ENCODE measurements around the gene PTX4. TPM values are rescaled to one million over a fixed set of nuclear protein-coding genes. Genes with fewer than 3 reads are reported as not detected.

The PTX4 gene
- total RNA-seq, 4 donors from 2014 or later, result not detected

GRCh38 chr16:1511662-1512569 is 23.2 kb upstream of the PTX4 start:
- H3K4me1 ChIP-seq, result peaks cover 0 to 27% (median 12%) of the 10 kb centered on the region in 3 donors
- DNase-seq, result no peak
- 72 to 83% methylated on average over 23 to 30 of the region's 30 CpGs for WGBS, 2 donors
- no peaks in the 10 kb centered on the region for H3K27me3 ChIP-seq
- intact Hi-C loops (cut with DNase I), result no loop called here
- H3K27ac ChIP-seq, result peak overlapping the region in 2 of 4 donors; percentile 20 to 25
- no peak overlapping the region for H3K4me3 ChIP-seq
- H3K9me3 ChIP-seq, result peaks cover 0 to 8% (median 0%) of the 10 kb centered on the region in 3 donors
- peaks cover 5 to 55% (median 5%) of the 10 kb centered on the region in 3 donors for H3K36me3 ChIP-seq
- TF ChIP-seq POLR2A (IDR thresholded peaks at IDR 0.05), result no peak
- TF ChIP-seq, protein P1, sequence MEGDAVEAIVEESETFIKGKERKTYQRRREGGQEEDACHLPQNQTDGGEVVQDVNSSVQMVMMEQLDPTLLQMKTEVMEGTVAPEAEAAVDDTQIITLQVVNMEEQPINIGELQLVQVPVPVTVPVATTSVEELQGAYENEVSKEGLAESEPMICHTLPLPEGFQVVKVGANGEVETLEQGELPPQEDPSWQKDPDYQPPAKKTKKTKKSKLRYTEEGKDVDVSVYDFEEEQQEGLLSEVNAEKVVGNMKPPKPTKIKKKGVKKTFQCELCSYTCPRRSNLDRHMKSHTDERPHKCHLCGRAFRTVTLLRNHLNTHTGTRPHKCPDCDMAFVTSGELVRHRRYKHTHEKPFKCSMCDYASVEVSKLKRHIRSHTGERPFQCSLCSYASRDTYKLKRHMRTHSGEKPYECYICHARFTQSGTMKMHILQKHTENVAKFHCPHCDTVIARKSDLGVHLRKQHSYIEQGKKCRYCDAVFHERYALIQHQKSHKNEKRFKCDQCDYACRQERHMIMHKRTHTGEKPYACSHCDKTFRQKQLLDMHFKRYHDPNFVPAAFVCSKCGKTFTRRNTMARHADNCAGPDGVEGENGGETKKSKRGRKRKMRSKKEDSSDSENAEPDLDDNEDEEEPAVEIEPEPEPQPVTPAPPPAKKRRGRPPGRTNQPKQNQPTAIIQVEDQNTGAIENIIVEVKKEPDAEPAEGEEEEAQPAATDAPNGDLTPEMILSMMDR (IDR thresholded peaks at IDR 0.05), result no peak

- Histone ChIP-seq H3K9me3 (peaks cover 0 to 8% (median 0%) of the 10 kb centered on the region in 3 donors), H3K4me3 (no peak overlapping the region), H3K4me1 (peaks cover 0 to 27% (median 12%) of the 10 kb centered on the region in 3 donors), H3K36me3 (peaks cover 5 to 65% (median 5%) of the 10 kb centered on the region in 3 donors), H3K27ac (no peak overlapping the region), H3K27me3 (no peaks in the 10 kb centered on the region)
- TF ChIP-seq, protein P1 (IDR thresholded peaks at IDR 0.05), result no peak
- no peak for TF ChIP-seq POLR2A (IDR thresholded peaks at IDR 0.05)
- intact Hi-C loops (cut with DNase I), result no loop called here
- DNase-seq, result no peak
- WGBS, 2 donors, result 70 to 85% methylated on average over 2 to 4 of the region's 26 CpGs
These were observed 22.2 kb upstream of the PTX4 start for GRCh38 chr16:1510941-1511351.

GRCh38 chr16:1510272-1510671 is 21.5 kb upstream of the PTX4 start:
- no peak for TF ChIP-seq POLR2A (IDR thresholded peaks at IDR 0.05)
- TF ChIP-seq, protein P1 (IDR thresholded peaks at IDR 0.05), result no peak
- Histone ChIP-seq H3K4me3 (no peak overlapping the region), H3K4me1 (peaks cover 0 to 27% (median 12%) of the 10 kb centered on the region in 3 donors), H3K27ac (peak overlapping the region; percentile 6 to 59 (median 34)), H3K27me3 (no peaks in the 10 kb centered on the region), H3K9me3 (peaks cover 0 to 8% (median 0%) of the 10 kb centered on the region in 3 donors), H3K36me3 (peaks cover 5 to 72% (median 5%) of the 10 kb centered on the region in 3 donors)
- DNase-seq, result no peak
- 76 to 93% methylated on average over 3 of the region's 10 CpGs for WGBS, 2 donors
- intact Hi-C loops (cut with DNase I), result no loop called here

GRCh38 chr16:1509307-1510221 is 20.8 kb upstream of the PTX4 start:
- DNase-seq, result no peak
- Histone ChIP-seq H3K4me1 (peaks cover 0 to 27% (median 12%) of the 10 kb centered on the region in 3 donors), H3K27ac (peak overlapping the region; percentile 6 to 59 (median 34)), H3K9me3 (peaks cover 0 to 7% (median 0%) of the 10 kb centered on the region in 3 donors), H3K27me3 (no peaks in the 10 kb centered on the region), H3K4me3 (no peak overlapping the region), H3K36me3 (peaks cover 5 to 78% (median 5%) of the 10 kb centered on the region in 3 donors)
- intact Hi-C loops (cut with DNase I), result no loop called here
- WGBS, 2 donors, result 83% methylated on average over 10 of the region's 44 CpGs; no CpG with 5 or more reads in 1 of the 2 donors
- TF ChIP-seq, protein P1 (IDR thresholded peaks at IDR 0.05), result no peak
- no peak for TF ChIP-seq POLR2A (IDR thresholded peaks at IDR 0.05)

Data from esophagus squamous epithelium (tissue), 5 donors.